WTC11 (cell line): ENCODE measurements around the gene NSMCE1. TPM values are rescaled to one million over a fixed set of nuclear protein-coding genes. Genes with fewer than 3 reads are reported as not detected.

Source experiments
- ATAC-seq: fragments of 200-7000 bp; cut with Tn5 transposase; 2 replicates; pipeline ENCODE4 v1.10.0; 2021; ENCODE audit warnings: mild to moderate bottlenecking, moderate library complexity
- CTCF ChIA-PET: fragments of 300-600 bp; sonication (Branson Sonifier 250); formaldehyde crosslinking; loops from one replicate; lab custom pipeline; 2021; ENCODE audit warnings: antibody characterized with exemption; lab: Charles Lee
- POLR2A ChIA-PET: fragments of 350-600 bp; sonication (Branson Sonifier 250); formaldehyde crosslinking; loops from one replicate; lab custom pipeline; 2021; ENCODE audit warnings: antibody characterized with exemption; lab: Charles Lee
- DNase-seq: peaks from one replicate; pipeline ENCODE4 v3.0.0; 2021; ENCODE audit warnings: low spot score
- H3K27ac Mint-ChIP-seq: 2 replicates; pipeline ENCODE4 v1.8.0; 2021; ENCODE audit warnings: mixed read lengths
- H3K27me3 Mint-ChIP-seq: 2 replicates; pipeline ENCODE4 v1.8.0; 2021; ENCODE audit warnings: low read depth, mild to moderate bottlenecking, moderate library complexity, mixed read lengths
- H3K36me3 Mint-ChIP-seq: 2 replicates; pipeline ENCODE4 v1.8.0; 2021; ENCODE audit warnings: mixed read lengths
- H3K4me1 Mint-ChIP-seq: 2 replicates; pipeline ENCODE4 v1.8.0; 2022; ENCODE audit warnings: mixed read lengths
- H3K4me3 Mint-ChIP-seq: 2 replicates; pipeline ENCODE4 v1.8.0; 2021; ENCODE audit warnings: mild to moderate bottlenecking, moderate library complexity, mixed read lengths
- H3K9me3 Mint-ChIP-seq: 2 replicates; pipeline ENCODE4 v1.8.0; 2021; ENCODE audit warnings: mixed read lengths
- CREM ChIP-seq: sonication (generic); formaldehyde crosslinking; IDR thresholded peaks from 2 replicates; pipeline ENCODE4 v1.8.1; 2022; ENCODE audit warnings: mild to moderate bottlenecking, missing genetic modification reagents, moderate library complexity
- ELF4 ChIP-seq: sonication (generic); formaldehyde crosslinking; IDR thresholded peaks from 2 replicates; pipeline ENCODE4 v1.8.1; 2022; ENCODE audit warnings: low read depth, mild to moderate bottlenecking, moderate library complexity, missing genetic modification reagents
- EMX1 ChIP-seq: fragments of 250-450 bp; sonication (Bioruptor Pico); IDR thresholded peaks from 2 replicates; pipeline ENCODE4 v1.8.0; 2021; ENCODE audit warnings: mild to moderate bottlenecking
- ETV6 ChIP-seq: sonication (generic); formaldehyde crosslinking; IDR thresholded peaks from 2 replicates; pipeline ENCODE4 v1.8.1; 2022; ENCODE audit warnings: mild to moderate bottlenecking, missing genetic modification reagents
- FOXK1 ChIP-seq: sonication (generic); formaldehyde crosslinking; IDR thresholded peaks from 2 replicates; pipeline ENCODE4 v1.8.0; 2022; ENCODE audit warnings: mild to moderate bottlenecking, moderate library complexity, missing genetic modification reagents
- GTF2I ChIP-seq: fragments of 250-450 bp; sonication (Bioruptor Pico); conservative IDR thresholded peaks from 2 replicates; pipeline ENCODE4 v1.4.0; 2021; ENCODE audit warnings: mild to moderate bottlenecking
- KAT7 ChIP-seq: sonication (generic); formaldehyde crosslinking; IDR thresholded peaks from 2 replicates; pipeline ENCODE4 v1.8.1; 2023; ENCODE audit warnings: missing genetic modification reagents, mild to moderate bottlenecking, borderline replicate concordance
- NFATC4 ChIP-seq: fragments of 250-450 bp; sonication (Bioruptor Pico); IDR thresholded peaks from 2 replicates; pipeline ENCODE4 v1.9.0; 2021; ENCODE audit warnings: mild to moderate bottlenecking
- RELA ChIP-seq: sonication (generic); formaldehyde crosslinking; IDR thresholded peaks from 2 replicates; pipeline ENCODE4 v1.8.1; 2022; ENCODE audit warnings: missing genetic modification reagents, mild to moderate bottlenecking, borderline replicate concordance
- TEAD4 ChIP-seq: sonication (generic); formaldehyde crosslinking; IDR thresholded peaks from 2 replicates; pipeline ENCODE4 v1.8.0; 2022; ENCODE audit warnings: mild to moderate bottlenecking, missing genetic modification reagents
- TP53 ChIP-seq: sonication (generic); formaldehyde crosslinking; IDR thresholded peaks from 2 replicates; pipeline ENCODE4 v1.8.1; 2023; ENCODE audit warnings: mild to moderate bottlenecking, missing genetic modification reagents
- ZNF232 ChIP-seq: sonication (generic); formaldehyde crosslinking; IDR thresholded peaks from 2 replicates; pipeline ENCODE4 v1.8.0; 2022; ENCODE audit warnings: mild to moderate bottlenecking, missing genetic modification reagents
- total RNA-seq: library from RNA; stranded (reverse); gene quantifications from 3 replicates; pipeline ENCODE4 v1.2.3, GENCODE V29; 2021
- TF ChIP-seq, protein P1 (sequence below): sonication (generic); formaldehyde crosslinking; IDR thresholded peaks from 2 replicates; pipeline ENCODE4 v1.8.1; 2022; ENCODE audit warnings: low read depth, missing genetic modification reagents, borderline replicate concordance
- TF ChIP-seq, protein P2 (sequence below): sonication (generic); formaldehyde crosslinking; IDR thresholded peaks from 2 replicates; pipeline ENCODE4 v1.8.0; 2022; ENCODE audit warnings: mild to moderate bottlenecking, missing genetic modification reagents
- TF ChIP-seq, protein P3 (sequence below): sonication (generic); formaldehyde crosslinking; IDR thresholded peaks from 2 replicates; pipeline ENCODE4 v1.8.1; 2022; ENCODE audit warnings: mild to moderate bottlenecking, missing genetic modification reagents, moderate library complexity, borderline replicate concordance
- TF ChIP-seq, protein P4 (sequence below): fragments of 250-450 bp; sonication (Bioruptor Pico); conservative IDR thresholded peaks from 2 replicates; pipeline ENCODE4 v1.9.0; 2021; ENCODE audit warnings: mild to moderate bottlenecking
- TF ChIP-seq, protein P5 (sequence below): sonication (generic); formaldehyde crosslinking; conservative IDR thresholded peaks from 2 replicates; pipeline ENCODE4 v1.8.1; 2022; ENCODE audit warnings: mild to moderate bottlenecking, missing genetic modification reagents
- TF ChIP-seq, protein P6 (sequence below): sonication (generic); formaldehyde crosslinking; IDR thresholded peaks from 2 replicates; pipeline ENCODE4 v1.8.1; 2023; ENCODE audit warnings: mild to moderate bottlenecking, moderate library complexity, missing genetic modification reagents
- TF ChIP-seq, protein P7 (sequence below): fragments of 250-450 bp; sonication (Bioruptor Pico); IDR thresholded peaks from 2 replicates; pipeline ENCODE4 v2.1.2; 2022; ENCODE audit warnings: mild to moderate bottlenecking, moderate library complexity
- TF ChIP-seq, protein P8 (sequence below): sonication (generic); formaldehyde crosslinking; conservative IDR thresholded peaks from 2 replicates; pipeline ENCODE4 v1.8.1; 2023; ENCODE audit warnings: mild to moderate bottlenecking, low read depth, missing genetic modification reagents, moderate library complexity

The NSMCE1 gene
- total RNA-seq, 1 experiment from 2014 or later: 29.4 TPM

DNA sequence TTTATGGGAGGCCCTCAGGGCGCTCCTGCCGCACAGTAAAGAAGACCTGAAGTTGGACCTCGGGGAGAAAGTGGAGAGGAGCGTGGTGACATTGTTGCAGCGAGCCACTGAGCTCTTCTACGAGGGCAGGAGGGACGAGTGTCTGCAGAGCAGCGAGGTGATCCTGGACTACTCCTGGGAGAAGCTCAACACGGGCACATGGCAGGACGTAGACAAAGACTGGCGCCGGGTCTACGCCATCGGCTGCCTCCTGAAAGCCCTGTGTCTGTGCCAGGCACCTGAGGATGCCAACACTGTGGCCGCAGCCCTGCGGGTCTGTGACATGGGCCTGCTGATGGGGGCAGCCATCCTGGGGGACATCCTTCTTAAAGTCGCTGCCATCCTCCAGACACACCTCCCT is 58.4 kb downstream of the NSMCE1 start (continued):
- TF ChIP-seq ELF4 (CRISPR knock-in tag): no peak
- TF ChIP-seq, protein P1, sequence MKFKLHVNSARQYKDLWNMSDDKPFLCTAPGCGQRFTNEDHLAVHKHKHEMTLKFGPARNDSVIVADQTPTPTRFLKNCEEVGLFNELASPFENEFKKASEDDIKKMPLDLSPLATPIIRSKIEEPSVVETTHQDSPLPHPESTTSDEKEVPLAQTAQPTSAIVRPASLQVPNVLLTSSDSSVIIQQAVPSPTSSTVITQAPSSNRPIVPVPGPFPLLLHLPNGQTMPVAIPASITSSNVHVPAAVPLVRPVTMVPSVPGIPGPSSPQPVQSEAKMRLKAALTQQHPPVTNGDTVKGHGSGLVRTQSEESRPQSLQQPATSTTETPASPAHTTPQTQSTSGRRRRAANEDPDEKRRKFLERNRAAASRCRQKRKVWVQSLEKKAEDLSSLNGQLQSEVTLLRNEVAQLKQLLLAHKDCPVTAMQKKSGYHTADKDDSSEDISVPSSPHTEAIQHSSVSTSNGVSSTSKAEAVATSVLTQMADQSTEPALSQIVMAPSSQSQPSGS (CRISPR knock-in tag): no peak

DNA sequence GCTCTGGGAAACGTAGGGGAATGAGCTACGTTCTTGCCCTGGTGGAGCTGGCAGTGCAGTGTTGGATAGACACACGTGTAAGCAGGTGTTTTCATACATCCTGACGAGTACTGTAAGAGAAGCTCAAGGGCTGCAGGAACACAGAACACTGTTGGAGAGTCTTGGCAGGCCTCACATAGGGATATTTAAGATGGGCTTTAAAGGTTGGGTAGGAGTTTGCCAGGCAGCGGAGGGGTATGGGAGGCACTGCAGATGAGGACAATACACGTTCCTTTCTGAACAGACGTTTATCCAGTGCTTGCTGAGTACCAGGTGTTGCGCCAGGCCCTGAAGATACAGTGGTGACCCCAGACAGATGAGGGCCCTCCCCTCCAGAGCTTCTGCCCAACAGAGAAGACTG is 59.0 kb downstream of the NSMCE1 start:
- no peak overlapping the region for H3K27ac Mint-ChIP-seq
- H3K36me3 Mint-ChIP-seq: peaks cover 9% of the 10 kb centered on the region
- TF ChIP-seq, protein P2, sequence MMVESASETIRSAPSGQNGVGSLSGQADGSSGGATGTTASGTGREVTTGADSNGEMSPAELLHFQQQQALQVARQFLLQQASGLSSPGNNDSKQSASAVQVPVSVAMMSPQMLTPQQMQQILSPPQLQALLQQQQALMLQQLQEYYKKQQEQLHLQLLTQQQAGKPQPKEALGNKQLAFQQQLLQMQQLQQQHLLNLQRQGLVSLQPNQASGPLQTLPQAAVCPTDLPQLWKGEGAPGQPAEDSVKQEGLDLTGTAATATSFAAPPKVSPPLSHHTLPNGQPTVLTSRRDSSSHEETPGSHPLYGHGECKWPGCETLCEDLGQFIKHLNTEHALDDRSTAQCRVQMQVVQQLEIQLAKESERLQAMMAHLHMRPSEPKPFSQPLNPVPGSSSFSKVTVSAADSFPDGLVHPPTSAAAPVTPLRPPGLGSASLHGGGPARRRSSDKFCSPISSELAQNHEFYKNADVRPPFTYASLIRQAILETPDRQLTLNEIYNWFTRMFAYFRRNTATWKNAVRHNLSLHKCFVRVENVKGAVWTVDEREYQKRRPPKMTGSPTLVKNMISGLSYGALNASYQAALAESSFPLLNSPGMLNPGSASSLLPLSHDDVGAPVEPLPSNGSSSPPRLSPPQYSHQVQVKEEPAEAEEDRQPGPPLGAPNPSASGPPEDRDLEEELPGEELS (CRISPR knock-in tag): no peak
- no peak for TF ChIP-seq RELA (CRISPR knock-in tag)
- TF ChIP-seq TP53 (CRISPR knock-in tag): no peak
- TF ChIP-seq ZNF232: no peak
- no peak for TF ChIP-seq TEAD4 (CRISPR knock-in tag)
- TF ChIP-seq ETV6 (CRISPR knock-in tag): no peak
- TF ChIP-seq, protein P3, sequence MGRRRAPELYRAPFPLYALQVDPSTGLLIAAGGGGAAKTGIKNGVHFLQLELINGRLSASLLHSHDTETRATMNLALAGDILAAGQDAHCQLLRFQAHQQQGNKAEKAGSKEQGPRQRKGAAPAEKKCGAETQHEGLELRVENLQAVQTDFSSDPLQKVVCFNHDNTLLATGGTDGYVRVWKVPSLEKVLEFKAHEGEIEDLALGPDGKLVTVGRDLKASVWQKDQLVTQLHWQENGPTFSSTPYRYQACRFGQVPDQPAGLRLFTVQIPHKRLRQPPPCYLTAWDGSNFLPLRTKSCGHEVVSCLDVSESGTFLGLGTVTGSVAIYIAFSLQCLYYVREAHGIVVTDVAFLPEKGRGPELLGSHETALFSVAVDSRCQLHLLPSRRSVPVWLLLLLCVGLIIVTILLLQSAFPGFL (CRISPR knock-in tag): no peak
- no peak for TF ChIP-seq CREM (CRISPR knock-in tag)
- TF ChIP-seq, protein P4, sequence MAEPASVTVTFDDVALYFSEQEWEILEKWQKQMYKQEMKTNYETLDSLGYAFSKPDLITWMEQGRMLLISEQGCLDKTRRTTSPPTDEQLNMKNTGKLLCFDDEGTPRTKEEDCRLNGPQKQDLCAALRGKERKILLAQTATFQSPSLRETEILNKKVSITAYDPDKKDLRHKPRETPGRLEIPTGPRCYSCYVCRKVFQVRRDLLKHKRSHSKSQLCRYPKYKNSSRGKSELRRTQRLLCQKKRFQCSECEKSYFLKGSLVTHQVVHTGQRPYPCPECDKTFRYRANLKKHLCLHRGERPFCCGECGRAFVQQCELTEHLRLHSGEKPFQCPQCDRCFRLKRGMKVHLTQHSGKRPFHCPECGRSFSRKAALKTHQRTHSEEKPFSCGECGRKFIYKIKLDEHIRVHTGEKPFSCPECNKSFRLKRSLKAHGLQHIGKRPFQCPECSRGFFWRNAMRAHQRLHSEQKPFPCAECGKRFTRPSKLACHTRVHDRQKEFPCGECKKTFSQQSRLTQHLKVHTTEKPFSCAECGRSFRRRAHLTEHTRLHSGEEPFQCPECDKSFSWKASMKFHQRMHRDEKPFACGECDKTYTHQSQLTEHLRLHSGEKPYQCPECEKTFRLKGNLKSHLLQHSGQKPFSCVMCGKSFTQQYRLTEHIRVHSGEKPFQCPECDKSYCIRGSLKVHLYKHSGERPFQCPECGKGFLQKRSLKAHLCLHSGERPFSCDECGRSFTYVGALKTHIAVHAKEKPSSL: no peak
- TF ChIP-seq GTF2I (CRISPR knock-in tag): no peak
- no peak for TF ChIP-seq EMX1 (CRISPR knock-in tag)
- TF ChIP-seq FOXK1 (CRISPR knock-in tag): no peak
- no peak for TF ChIP-seq KAT7 (CRISPR knock-in tag)
- no peak for TF ChIP-seq NFATC4 (CRISPR knock-in tag)
- TF ChIP-seq, protein P5, sequence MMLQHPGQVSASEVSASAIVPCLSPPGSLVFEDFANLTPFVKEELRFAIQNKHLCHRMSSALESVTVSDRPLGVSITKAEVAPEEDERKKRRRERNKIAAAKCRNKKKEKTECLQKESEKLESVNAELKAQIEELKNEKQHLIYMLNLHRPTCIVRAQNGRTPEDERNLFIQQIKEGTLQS: no peak
- TF ChIP-seq, protein P6, sequence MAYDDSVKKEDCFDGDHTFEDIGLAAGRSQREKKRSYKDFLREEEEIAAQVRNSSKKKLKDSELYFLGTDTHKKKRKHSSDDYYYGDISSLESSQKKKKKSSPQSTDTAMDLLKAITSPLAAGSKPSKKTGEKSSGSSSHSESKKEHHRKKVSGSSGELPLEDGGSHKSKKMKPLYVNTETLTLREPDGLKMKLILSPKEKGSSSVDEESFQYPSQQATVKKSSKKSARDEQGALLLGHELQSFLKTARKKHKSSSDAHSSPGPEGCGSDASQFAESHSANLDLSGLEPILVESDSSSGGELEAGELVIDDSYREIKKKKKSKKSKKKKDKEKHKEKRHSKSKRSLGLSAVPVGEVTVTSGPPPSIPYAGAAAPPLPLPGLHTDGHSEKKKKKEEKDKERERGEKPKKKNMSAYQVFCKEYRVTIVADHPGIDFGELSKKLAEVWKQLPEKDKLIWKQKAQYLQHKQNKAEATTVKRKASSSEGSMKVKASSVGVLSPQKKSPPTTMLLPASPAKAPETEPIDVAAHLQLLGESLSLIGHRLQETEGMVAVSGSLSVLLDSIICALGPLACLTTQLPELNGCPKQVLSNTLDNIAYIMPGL (CRISPR knock-in tag): no peak
- TF ChIP-seq, protein P7, sequence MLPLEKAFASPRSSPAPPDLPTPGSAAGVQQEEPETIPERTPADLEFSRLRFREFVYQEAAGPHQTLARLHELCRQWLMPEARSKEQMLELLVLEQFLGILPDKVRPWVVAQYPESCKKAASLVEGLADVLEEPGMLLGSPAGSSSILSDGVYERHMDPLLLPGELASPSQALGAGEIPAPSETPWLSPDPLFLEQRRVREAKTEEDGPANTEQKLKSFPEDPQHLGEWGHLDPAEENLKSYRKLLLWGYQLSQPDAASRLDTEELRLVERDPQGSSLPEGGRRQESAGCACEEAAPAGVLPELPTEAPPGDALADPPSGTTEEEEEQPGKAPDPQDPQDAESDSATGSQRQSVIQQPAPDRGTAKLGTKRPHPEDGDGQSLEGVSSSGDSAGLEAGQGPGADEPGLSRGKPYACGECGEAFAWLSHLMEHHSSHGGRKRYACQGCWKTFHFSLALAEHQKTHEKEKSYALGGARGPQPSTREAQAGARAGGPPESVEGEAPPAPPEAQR: no peak
- TF ChIP-seq, protein P8, sequence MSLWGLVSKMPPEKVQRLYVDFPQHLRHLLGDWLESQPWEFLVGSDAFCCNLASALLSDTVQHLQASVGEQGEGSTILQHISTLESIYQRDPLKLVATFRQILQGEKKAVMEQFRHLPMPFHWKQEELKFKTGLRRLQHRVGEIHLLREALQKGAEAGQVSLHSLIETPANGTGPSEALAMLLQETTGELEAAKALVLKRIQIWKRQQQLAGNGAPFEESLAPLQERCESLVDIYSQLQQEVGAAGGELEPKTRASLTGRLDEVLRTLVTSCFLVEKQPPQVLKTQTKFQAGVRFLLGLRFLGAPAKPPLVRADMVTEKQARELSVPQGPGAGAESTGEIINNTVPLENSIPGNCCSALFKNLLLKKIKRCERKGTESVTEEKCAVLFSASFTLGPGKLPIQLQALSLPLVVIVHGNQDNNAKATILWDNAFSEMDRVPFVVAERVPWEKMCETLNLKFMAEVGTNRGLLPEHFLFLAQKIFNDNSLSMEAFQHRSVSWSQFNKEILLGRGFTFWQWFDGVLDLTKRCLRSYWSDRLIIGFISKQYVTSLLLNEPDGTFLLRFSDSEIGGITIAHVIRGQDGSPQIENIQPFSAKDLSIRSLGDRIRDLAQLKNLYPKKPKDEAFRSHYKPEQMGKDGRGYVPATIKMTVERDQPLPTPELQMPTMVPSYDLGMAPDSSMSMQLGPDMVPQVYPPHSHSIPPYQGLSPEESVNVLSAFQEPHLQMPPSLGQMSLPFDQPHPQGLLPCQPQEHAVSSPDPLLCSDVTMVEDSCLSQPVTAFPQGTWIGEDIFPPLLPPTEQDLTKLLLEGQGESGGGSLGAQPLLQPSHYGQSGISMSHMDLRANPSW (CRISPR knock-in tag): no peak
- no peaks in the 10 kb centered on the region for H3K9me3 Mint-ChIP-seq
- H3K27me3 Mint-ChIP-seq: no peaks in the 10 kb centered on the region
- ATAC-seq (no peak), DNase-seq (no peak)
- ChIA-PET CTCF (interaction anchor here (0.5 to 1.6 kb wide), 2 partner anchors 30 to 100 kb away, joined by 3 to 7 read pairs; no protein-coding TSS in a partner anchor), POLR2A (no interaction called here)
- H3K4me3 Mint-ChIP-seq: no peak overlapping the region
- H3K4me1 Mint-ChIP-seq: peaks cover under 1% of the 10 kb centered on the region
